ENCODE results near the gene RGS6. TPM values are rescaled to one million over a fixed set of nuclear protein-coding genes. Genes with fewer than 3 reads are reported as not detected.
A peak's percentile ranks its signal among the peaks of the same experiment; 100 is the strongest.

RGS6 gene
- polyA plus RNA-seq, 3 donors, result not detected

GRCh38 chr14:72291908-72292688, 359.9 kb downstream of the RGS6 start:
- intact Hi-C loops (cut with micrococcal nuclease), result no loop called here
- peak; percentile 65 for TF ChIP-seq CTCF (IDR thresholded peaks at IDR 0.05)
- Histone ChIP-seq H3K27ac (ENCODE audit: low read depth in 1 of 2, low read length in 2 of 2) (no peak overlapping the region), H3K79me2 (ENCODE audit: insufficient read depth, low read length) (no peaks in the 10 kb centered on the region), H3K9ac (ENCODE audit: insufficient read depth, low read length, poor library complexity, severe bottlenecking) (no peak overlapping the region), H2AFZ (ENCODE audit: insufficient read depth, low read depth, low read length, poor library complexity, severe bottlenecking) (no peak overlapping the region), H3K4me3 (replicated peaks in 1 of 3; ENCODE audit: low read depth in 2 of 3, low read length in 3 of 3) (no peak overlapping the region), H4K20me1 (ENCODE audit: insufficient read depth, low read length) (no peaks in the 10 kb centered on the region), H3K4me1 (ENCODE audit: control insufficient read depth in 1 of 2, insufficient read depth in 2 of 2, low read length in 2 of 2) (no peaks in the 10 kb centered on the region), H3K9me3 (replicated peaks in 1 of 2; ENCODE audit: control insufficient read depth in 1 of 2, insufficient read depth in 1 of 2, low read length in 2 of 2) (no peaks in the 10 kb centered on the region), H3K27me3 (ENCODE audit: control insufficient read depth in 2 of 2, insufficient read depth in 2 of 2, low read length in 2 of 2) (no peaks in the 10 kb centered on the region), H3K4me2 (replicated peaks; ENCODE audit: extremely low read depth, low read length, poor library complexity, severe bottlenecking) (no peak overlapping the region), H3K36me3 (replicated peaks in 1 of 2; ENCODE audit: control insufficient read depth in 1 of 2, insufficient read depth in 2 of 2, low read length in 2 of 2) (no peaks in the 10 kb centered on the region)
- Mint-ChIP-seq H3K27me3 (ENCODE audit: low read depth in 3 of 3) (peaks cover 1 to 2% (median 2%) of the 10 kb centered on the region in 3 donors), H3K4me3 (no peak overlapping the region), H3K4me1 (peaks cover 3% of the 10 kb centered on the region), H3K36me3 (no peaks in the 10 kb centered on the region), H3K9me3 (peaks cover 0 to 14% (median 4%) of the 10 kb centered on the region in 7 donors), H3K27ac (no peak overlapping the region)
- peak in 1 of 3 donors; percentile 2 for DNase-seq
- 85% methylated on average over 10 of the region's 16 CpGs for WGBS (ENCODE audit: insufficient coverage)

GRCh38 chr14:72292689-72293024, 360.4 kb downstream of the RGS6 start:
- no peaks in the 10 kb centered on the region for H3K36me3 Mint-ChIP-seq
- WGBS (ENCODE audit: insufficient coverage), result no CpG with 5 or more reads among the region's 1 CpG
- H4K20me1 ChIP-seq (ENCODE audit: insufficient read depth, low read length), result no peaks in the 10 kb centered on the region
- H3K27ac ChIP-seq (ENCODE audit: low read depth in 1 of 2, low read length in 2 of 2), result no peak overlapping the region
- H3K4me1 Mint-ChIP-seq, result peaks cover 3% of the 10 kb centered on the region
- H3K27me3 Mint-ChIP-seq (ENCODE audit: low read depth in 3 of 3), result peaks cover 1 to 2% (median 2%) of the 10 kb centered on the region in 3 donors
- H3K4me3 Mint-ChIP-seq, result no peak overlapping the region
- no peak overlapping the region for H3K9ac ChIP-seq (ENCODE audit: insufficient read depth, low read length, poor library complexity, severe bottlenecking)
- peak; percentile 23 for TF ChIP-seq CTCF (IDR thresholded peaks at IDR 0.05)
- no peak overlapping the region for H3K27ac Mint-ChIP-seq
- H3K36me3 ChIP-seq (replicated peaks in 1 of 2; ENCODE audit: control insufficient read depth in 1 of 2, insufficient read depth in 2 of 2, low read length in 2 of 2), result no peaks in the 10 kb centered on the region
- H3K79me2 ChIP-seq (ENCODE audit: insufficient read depth, low read length), result no peaks in the 10 kb centered on the region
- no peak overlapping the region for H3K4me2 ChIP-seq (replicated peaks; ENCODE audit: extremely low read depth, low read length, poor library complexity, severe bottlenecking)
- H3K9me3 Mint-ChIP-seq, result peaks cover 0 to 10% (median 4%) of the 10 kb centered on the region in 7 donors
- intact Hi-C loops (cut with micrococcal nuclease), result no loop called here
- H3K4me3 ChIP-seq (replicated peaks in 1 of 3; ENCODE audit: low read depth in 2 of 3, low read length in 3 of 3), result no peak overlapping the region
- H2AFZ ChIP-seq (ENCODE audit: insufficient read depth, low read depth, low read length, poor library complexity, severe bottlenecking), result no peak overlapping the region
- H3K27me3 ChIP-seq (ENCODE audit: control insufficient read depth in 2 of 2, insufficient read depth in 2 of 2, low read length in 2 of 2), result no peaks in the 10 kb centered on the region
- H3K4me1 ChIP-seq (ENCODE audit: control insufficient read depth in 1 of 2, insufficient read depth in 2 of 2, low read length in 2 of 2), result no peaks in the 10 kb centered on the region
- DNase-seq, result no peak
- no peaks in the 10 kb centered on the region for H3K9me3 ChIP-seq (replicated peaks in 1 of 2; ENCODE audit: control insufficient read depth in 1 of 2, insufficient read depth in 1 of 2, low read length in 2 of 2)
